ENCODE data around the gene TMEM94. TPM values are rescaled to one million over a fixed set of nuclear protein-coding genes. Genes with fewer than 3 reads are reported as not detected.

The TMEM94 gene
- total and polyA plus RNA-seq, 8 donors, result 16.6 to 466 (median 56.5) TPM

GRCh38 chr17:75524970-75525805 lies 68.8 kb downstream of the TMEM94 start, which contains the start of gene LLGL2:
Gene LLGL2, plus strand, starts transcription at chr17:75525697. Its CDS starts 17,730 bp downstream, at chr17:75543427.
- H3K4me3 ChIP-seq, result peak within 1 kb of the TSS; percentile 62 to 72 (median 72)
- peak; percentile 93 to 97 for DNase-seq
- peaks cover 0 to 10% (median 0%) of the 10 kb centered on the region in 3 donors for H3K27me3 ChIP-seq
- intact Hi-C loops (cut with DNase I; ENCODE audit: low total_unique reads), result no loop called here
- peaks cover 27 to 51% (median 38%) of the 10 kb centered on the region in 4 donors for H3K4me1 ChIP-seq
- H3K9me3 ChIP-seq, result no peaks in the 10 kb centered on the region
- H3K36me3 ChIP-seq, result peaks cover 7 to 40% (median 25%) of the 10 kb centered on the region in 4 donors
- TF ChIP-seq CTCF (IDR thresholded peaks at IDR 0.05), result peak in 5 of 7 experiments; percentile 12 to 54 (median 25)
- TF ChIP-seq POLR2AphosphoS5 (IDR thresholded peaks at IDR 0.05), result peak in 2 of 3 donors; percentile 40 to 76
- no peak for TF ChIP-seq EP300 (IDR thresholded peaks at IDR 0.05)
- TF ChIP-seq POLR2A (IDR thresholded peaks at IDR 0.05), result no peak
- 0 to 2% (median 1%) methylated on average over 25 to 108 of the region's 108 CpGs for WGBS, 5 donors
- peak within 1 kb of the TSS; percentile 87 to 97 (median 88) for H3K27ac ChIP-seq

DNA sequence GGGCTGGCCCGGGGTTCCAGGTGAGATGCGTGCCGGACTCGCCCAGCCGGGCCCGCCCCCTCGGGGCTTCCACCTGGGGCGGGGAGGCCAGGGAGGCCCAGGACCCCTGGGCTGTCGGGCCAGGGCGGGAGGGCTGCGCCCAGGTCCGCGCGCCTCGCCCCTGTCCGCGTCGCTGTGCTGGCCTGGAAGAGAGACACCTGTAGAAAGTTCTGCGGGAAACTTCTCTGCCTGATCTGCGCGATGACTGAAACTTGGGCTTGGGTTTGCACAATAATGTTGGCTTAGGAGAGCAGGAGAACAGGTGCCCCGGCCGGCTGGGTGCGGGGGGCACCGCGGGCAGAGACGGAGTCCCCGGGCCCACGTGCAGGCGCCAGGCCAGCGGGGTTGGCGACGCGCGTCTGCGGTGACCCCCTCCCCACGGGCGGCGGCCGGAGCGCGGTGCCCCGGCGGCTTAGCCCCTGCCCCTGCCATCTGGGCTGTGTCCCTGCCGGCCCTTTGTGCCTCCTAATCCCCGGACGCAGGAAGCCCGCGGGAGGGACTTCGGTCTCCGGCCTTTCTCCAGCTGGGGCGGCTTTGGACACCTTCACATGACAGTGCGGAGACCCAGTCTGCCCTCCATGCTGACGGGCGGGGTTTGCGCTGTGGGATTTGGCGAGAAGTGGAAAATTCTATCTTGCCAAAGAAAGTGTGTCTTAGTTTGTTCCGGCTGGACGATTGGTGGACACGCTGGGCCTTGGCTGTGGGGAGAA lies 69.5 kb downstream of the TMEM94 start:
- H3K4me3 ChIP-seq, result peak overlapping the region; percentile 62 to 72 (median 72)
- H3K36me3 ChIP-seq, result peaks cover 7 to 37% (median 19%) of the 10 kb centered on the region in 4 donors
- H3K9me3 ChIP-seq, result no peaks in the 10 kb centered on the region
- intact Hi-C loops (cut with DNase I; ENCODE audit: low total_unique reads), result no loop called here
- H3K4me1 ChIP-seq, result peaks cover 31 to 57% (median 44%) of the 10 kb centered on the region in 4 donors
- DNase-seq, result peak in 1 of 2 donors; percentile 43
- no peak for TF ChIP-seq CTCF (IDR thresholded peaks at IDR 0.05)
- TF ChIP-seq POLR2AphosphoS5 (IDR thresholded peaks at IDR 0.05), result no peak
- TF ChIP-seq POLR2A (IDR thresholded peaks at IDR 0.05), result no peak
- no peak for TF ChIP-seq EP300 (IDR thresholded peaks at IDR 0.05)
- peak overlapping the region; percentile 85 to 97 (median 88) for H3K27ac ChIP-seq
- peaks cover 0 to 10% (median 0%) of the 10 kb centered on the region in 3 donors for H3K27me3 ChIP-seq
- WGBS, 5 donors, result 1 to 2% (median 2%) methylated on average over 40 to 60 of the region's 60 CpGs

GRCh38 chr17:75526555-75527270 lies 70.3 kb downstream of the TMEM94 start:
- H3K4me1 ChIP-seq, result peaks cover 37 to 64% (median 48%) of the 10 kb centered on the region in 4 donors
- 24 to 48% (median 30%) methylated on average over 13 of the region's 13 CpGs for WGBS, 5 donors
- TF ChIP-seq POLR2AphosphoS5 (IDR thresholded peaks at IDR 0.05) (peak in 2 of 3 donors; percentile 7 to 16), CTCF (IDR thresholded peaks at IDR 0.05) (no peak), EP300 (IDR thresholded peaks at IDR 0.05) (no peak), POLR2A (IDR thresholded peaks at IDR 0.05) (peak in 1 of 4 donors; percentile 6)
- peak overlapping the region; percentile 62 to 72 (median 72) for H3K4me3 ChIP-seq
- H3K9me3 ChIP-seq, result no peaks in the 10 kb centered on the region
- peak overlapping the region; percentile 85 to 97 (median 88) for H3K27ac ChIP-seq
- peaks cover 0 to 10% (median 0%) of the 10 kb centered on the region in 3 donors for H3K27me3 ChIP-seq
- intact Hi-C loops (cut with DNase I; ENCODE audit: low total_unique reads), result no loop called here
- DNase-seq, result peak; percentile 42 to 65
- peaks cover 4 to 30% (median 12%) of the 10 kb centered on the region in 4 donors for H3K36me3 ChIP-seq
